Measurements from ENCODE around the gene ACSM4.

The ACSM4 gene

DNA sequence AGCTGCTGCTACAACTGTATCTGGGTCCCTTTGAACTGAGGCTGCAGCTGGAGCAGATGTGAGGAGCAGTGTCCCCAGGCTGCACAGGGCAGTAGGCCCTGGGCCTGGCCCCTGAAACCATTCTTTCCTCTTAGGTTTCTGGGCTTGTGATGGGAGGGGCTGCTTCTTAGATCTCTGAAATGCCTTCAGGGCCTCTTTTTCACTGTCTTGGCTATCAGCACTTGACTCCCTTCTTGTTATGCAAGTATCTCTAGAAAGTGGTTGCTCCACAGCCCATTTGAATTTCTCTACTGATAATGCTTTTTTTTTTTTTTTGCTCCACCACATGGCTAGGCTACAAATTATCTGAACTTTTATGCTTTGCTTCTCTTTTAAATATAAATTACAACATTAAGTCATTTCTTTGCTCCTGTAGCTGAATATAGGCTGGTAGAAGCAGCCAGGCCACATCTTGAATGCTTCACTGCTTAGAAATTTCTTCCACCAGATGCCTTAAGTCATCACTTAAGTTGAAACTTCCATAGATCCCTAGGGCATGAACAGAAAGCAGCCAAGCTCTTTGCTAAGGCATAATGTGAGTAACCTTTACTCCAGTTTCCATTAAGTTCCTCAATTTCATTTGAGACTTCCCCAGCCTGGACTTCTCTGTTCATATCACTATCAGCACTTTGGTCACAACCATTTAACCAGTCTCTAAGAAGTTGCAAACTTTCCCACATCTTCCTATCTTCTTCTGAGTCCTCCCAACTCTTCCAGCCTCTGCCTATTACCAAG is 41.1 kb downstream of the ACSM4 start:
- DNase-seq, result no peak

GRCh38 chr12:7346551-7347225 is 42.8 kb downstream of the ACSM4 start:
- DNase-seq, result no peak

DNA sequence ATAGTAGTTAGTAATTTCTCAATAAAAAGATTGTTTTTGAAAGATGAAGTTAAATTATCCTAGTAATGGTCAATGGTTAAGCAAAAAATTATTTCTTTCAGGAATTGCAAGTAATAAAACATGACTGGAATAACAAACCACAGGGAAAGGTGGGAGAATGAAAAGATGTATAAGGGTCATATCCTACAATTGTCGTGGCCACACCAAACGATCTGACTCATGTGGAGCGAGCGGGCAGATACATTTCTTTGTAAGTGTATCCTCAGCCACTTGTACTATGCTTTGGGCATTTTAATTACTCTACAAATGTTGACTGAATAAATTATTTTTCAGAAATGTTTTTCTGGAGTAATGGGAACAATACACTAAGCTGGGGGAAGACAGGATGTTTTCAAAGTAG is 45.5 kb downstream of the ACSM4 start:
- DNase-seq, result no peak

DNA sequence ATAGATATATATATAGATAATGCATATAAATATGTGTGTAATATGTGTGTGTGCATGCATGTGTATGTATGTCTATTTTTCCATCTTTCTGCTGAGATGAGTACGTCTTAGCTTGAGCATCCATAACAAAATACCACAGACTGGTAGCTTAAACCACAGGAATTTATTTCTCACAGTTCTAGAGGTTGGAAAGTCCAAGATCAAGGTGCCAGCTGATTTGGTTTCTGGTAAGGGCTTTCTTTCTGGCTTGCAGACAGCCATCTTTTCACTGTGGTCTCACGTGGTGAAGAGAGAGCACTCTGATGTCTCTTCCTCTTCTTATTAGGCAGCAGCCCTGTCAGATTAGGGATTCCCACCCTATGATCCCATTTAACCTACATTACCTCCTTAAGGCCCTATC is 47.3 kb downstream of the ACSM4 start:
- DNase-seq, result no peak

DNA sequence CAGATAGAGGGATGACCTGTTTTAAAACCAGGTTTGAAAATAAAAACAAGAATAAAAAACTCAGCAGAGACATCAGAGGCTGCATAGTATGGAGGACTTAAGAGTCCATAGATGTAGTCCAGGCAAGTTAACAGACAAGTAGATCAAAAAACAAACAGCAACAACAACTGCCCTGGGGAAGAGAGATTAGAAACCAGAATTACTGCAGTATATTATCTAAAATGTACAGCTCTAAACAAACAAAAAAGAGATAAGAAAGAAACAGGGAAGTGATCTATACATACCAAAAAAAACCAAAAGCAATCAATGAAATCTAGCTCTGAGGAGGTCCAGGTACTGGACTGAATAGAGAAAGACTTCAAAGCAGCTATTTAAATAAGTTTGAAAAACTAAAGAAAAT is 48.8 kb downstream of the ACSM4 start:
- DNase-seq, result no peak

DNA sequence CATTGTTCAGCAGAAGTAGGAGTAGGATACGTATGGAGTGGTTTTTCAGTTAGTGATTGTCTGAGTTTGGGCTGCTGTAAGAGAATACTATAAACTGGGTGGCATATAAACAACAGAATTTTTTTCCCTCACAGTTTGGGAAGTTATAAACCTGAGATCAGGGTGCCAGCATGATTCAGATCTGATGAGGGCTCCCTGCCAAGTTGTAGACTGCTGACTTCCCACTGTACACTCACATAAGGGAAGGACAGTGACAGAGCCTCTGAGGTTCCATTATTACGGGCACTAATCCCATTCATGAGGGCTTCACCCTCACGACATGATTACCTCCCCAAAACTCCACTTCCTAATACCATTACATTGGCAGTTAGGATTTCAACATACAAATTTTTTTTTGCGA is 50.7 kb downstream of the ACSM4 start:
- DNase-seq, result no peak

GRCh38 chr12:7361265-7361664 is 57.4 kb downstream of the ACSM4 start:
- DNase-seq, result no peak

DNA sequence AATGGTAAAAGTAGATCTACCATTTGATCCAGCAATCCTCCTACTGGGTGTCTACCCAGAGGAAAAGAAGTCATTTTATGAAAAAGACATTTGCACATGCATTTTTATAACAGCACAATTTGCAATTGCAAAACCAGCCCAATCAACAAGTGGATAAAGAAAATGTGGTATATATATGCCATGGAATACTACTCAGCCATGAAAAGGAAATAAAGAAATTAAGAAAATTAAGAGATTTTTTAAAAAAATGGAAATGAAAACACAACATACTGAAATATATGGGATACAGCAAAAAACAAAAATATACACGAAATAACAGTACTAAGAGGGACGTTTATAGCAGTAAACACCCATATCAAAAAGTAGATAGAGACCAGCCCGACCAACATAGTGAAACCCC is 58.9 kb downstream of the ACSM4 start:
- no peak for DNase-seq

GRCh38 chr12:7369274-7369729 is 65.4 kb downstream of the ACSM4 start:
- DNase-seq, result no peak

DNA sequence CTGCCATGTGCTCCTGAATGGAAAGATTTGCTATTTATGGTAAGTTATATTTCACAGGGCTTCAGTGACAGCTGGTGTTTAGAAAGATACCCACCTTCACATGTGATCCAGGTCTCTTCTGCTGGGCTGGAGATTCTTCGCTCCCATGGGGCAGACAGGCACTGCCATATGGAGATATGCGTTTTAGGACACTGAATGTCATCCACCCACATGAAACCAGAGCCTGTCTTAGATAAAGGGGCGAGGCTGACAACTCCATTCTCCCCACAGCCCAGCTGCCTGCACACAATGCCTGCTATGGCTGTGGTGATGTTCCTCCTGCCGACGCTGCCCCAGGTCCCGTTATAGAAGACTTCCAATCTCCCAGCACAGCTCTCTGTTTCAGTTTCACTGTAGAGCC is 69.4 kb downstream of the ACSM4 start:
- no peak for DNase-seq

DNA sequence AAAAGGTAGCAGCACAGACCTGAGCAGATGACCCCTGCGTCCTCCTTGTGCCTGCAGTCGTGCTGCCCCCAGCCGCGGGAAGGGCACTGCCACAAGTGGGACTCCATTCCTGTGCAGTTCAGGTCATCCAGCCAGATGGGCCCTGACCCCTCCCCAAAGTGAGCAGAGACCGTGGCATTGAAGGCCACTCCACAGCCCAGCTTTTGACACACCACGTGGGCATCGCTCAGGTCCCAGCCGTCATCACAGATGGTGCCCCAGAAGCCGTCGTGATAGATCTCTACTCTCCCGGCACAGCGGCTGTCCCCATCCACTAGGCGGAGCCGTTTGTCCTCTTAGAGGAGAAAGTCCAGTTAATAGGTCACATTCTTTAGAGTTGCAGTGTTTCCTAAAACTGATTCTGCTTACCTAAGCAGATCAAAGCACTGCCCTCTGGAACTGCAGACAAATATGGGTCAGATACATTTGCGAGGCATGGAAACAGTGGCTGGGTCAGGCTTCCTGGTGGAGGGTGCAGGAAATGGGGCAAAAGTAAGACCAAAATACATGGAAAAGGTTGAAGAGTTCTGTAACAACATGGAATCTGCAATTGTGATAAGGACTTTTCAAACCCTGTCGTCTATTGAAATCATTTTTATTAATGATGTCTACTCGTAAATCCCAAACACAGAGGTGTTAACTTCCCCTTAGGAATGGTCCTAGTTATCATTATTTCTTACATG is 70.7 kb downstream of the ACSM4 start:
- DNase-seq, result no peak

GRCh38 chr12:7375145-7375543 is 71.3 kb downstream of the ACSM4 start:
- DNase-seq, result no peak

DNA sequence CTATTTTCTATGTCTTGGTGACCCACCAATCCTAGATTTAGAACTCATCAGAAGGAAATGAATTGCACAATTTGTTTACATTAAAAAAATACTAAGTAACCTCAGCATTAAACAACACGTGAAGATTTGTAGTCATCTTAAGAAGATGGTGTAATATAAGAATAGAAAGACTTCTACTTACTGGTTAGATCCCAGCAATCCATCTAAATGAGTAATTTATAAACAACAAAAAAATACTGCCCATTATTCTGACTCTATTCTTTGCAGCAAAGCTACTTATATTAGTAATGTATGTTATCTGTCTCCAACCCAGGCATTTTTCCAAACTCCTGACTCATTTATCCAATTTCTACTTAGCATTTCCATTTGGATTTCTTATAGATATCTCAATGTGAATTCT is 72.3 kb downstream of the ACSM4 start:
- DNase-seq, result no peak
